BE2C (cell line): ENCODE measurements around the gene SMIM15. TPM values are rescaled to one million over a fixed set of nuclear protein-coding genes. Genes with fewer than 3 reads are reported as not detected.
"Not testable (repeated sequence)": the region's sequence is repeated elsewhere in the genome, so short reads cannot be mapped to it uniquely, and the experiment has no call there.

ENCODE experiments used
- DNase-seq: peaks from one replicate; pipeline ENCODE4 v3.0.0-alpha.2; 2020
- H3K27me3 ChIP-seq: fragments of 250-450 bp; sonication (Bioruptor Pico); 2 replicates; pipeline ENCODE4 v1.5.1; 2020; ENCODE audit warnings: mild to moderate bottlenecking
- H3K36me3 ChIP-seq: fragments of 250-450 bp; sonication (Bioruptor Pico); 2 replicates; pipeline ENCODE4 v1.5.1; 2020; ENCODE audit warnings: mild to moderate bottlenecking
- H3K4me1 ChIP-seq: fragments of 250-450 bp; sonication (Bioruptor Pico); 2 replicates; pipeline ENCODE4 v1.5.1; 2020
- H3K4me3 ChIP-seq: 2 replicates; pipeline ENCODE4 v1.5.1; 2011; ENCODE audit warnings: low read depth, low read length
- H3K9me3 ChIP-seq: fragments of 250-450 bp; sonication (Bioruptor Pico); 2 replicates; pipeline ENCODE4 v1.5.1; 2020
- CTCF ChIP-seq: IDR thresholded peaks from 2 replicates; pipeline ENCODE4 v1.5.1; 2012; ENCODE audit warnings: mild to moderate bottlenecking, low read depth, low read length
- polyA plus RNA-seq: library from polyadenylated mRNA; unstranded; fragments of >200 nt; gene quantifications from one replicate; pipeline ENCODE4 v1.2.1, GENCODE V29; 2012; ENCODE audit warnings: low read depth, missing spikeins; ENCODE audit not compliant: insufficient read length, insufficient read depth

SMIM15 gene
- 74.0 TPM for polyA plus RNA-seq

DNA sequence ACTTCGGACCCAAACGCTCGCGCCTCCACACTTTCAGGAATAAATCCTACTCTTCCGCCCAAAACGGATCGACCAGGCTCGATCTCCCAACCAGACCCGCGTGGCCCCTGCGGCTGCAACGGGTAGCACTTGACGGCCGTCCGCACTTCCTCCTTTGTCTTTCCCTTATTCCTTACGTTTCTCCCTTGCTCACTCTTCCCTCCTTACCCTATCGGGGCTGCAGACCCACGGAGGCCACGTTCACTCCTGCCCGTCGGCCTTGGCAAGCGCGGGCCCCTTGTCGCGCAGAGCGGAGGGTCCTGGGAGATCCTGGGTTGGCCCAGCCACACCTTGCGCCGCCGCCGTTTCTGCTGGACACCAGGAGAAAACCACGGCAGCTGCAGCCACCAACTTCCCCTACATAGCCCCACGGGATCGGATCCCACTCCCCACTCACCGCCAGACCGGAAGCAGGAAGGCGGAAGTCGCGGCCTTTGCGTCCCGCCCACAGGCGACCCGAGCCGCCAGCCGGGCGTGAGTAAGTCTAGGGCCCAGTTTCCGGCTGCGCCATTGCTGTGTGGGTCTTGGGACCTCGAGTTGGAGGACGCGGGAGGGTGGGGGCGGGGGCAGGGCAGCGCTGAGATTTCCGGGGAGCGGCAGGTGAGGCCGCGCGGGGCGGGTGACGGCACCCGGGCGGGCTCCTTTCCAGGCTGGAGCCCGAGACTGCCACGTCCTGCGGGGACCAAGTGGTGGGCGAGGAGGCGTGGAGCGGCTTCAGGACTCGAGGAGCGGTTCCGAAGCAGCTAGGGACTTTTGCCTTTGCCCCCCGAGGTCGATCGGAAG lies at the start of gene SMIM15:
Gene SMIM15 (minus strand): TSS at position 459 of the 822 bp plus-strand sequence. CDS start 2,297 bp downstream, outside the sequence.
- Histone ChIP-seq H3K9me3 (no peaks in the 10 kb centered on the region), H3K4me1 (no peaks in the 10 kb centered on the region; the same call in 1 of the 2 replicates), H3K36me3 (peaks cover 26% of the 10 kb centered on the region), H3K27me3 (no peaks in the 10 kb centered on the region), H3K4me3 (peak within 1 kb of the TSS; percentile 70)
- DNase-seq = peak; percentile 94
- no peak for TF ChIP-seq CTCF

DNA sequence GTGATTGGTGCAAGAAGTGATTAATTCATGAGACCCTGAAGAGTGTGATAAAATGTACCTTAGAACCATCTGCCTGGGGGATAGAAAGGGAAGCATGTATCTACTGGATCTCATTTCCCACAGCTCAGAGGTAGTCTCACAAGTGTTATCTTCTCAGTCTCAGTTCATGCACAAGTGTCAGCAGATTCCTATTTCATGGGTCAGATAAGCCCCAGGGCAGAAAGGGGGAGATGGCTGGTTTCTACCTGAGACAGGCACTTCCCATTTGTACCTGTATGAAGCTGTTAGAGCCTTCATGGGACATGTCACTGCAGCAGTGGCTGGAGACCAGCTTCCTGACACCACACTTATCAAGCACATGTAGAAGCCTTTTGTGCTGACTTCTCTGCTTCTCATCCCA lies 45.6 kb upstream of the SMIM15 start:
- H3K4me3 ChIP-seq = no peak overlapping the region
- H3K27me3 ChIP-seq = no peaks in the 10 kb centered on the region
- TF ChIP-seq CTCF = no peak
- no peaks in the 10 kb centered on the region; the same call in 1 of the 2 replicates for H3K9me3 ChIP-seq
- no peaks in the 10 kb centered on the region for H3K4me1 ChIP-seq
- no peaks in the 10 kb centered on the region for H3K36me3 ChIP-seq
- DNase-seq = no peak

GRCh38 chr5:61205013-61205412 lies 42.7 kb upstream of the SMIM15 start:
- no peak for TF ChIP-seq CTCF
- Histone ChIP-seq H3K36me3 (no peaks in the 10 kb centered on the region), H3K4me1 (no peaks in the 10 kb centered on the region), H3K4me3 (no peak overlapping the region), H3K27me3 (no peaks in the 10 kb centered on the region), H3K9me3 (no peaks in the 10 kb centered on the region; the same call in 1 of the 2 replicates)
- no peak for DNase-seq

DNA sequence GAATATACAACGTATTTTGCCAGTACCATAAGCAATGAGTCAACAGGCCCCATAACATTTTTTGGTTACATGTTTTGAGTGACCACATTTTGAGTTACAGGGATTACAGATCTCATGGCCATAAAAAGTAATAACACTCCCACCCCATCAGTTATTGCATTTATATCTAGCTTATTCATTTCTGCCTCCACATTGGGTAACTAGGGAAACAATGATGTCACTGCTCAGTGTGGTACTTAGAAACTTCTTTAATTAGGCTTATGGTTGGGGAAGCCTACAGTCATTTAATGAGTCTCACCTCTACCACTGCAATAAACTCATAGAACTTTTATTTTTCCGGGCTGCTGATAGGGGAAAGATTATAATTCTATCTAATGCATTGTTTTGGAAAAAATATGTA lies 39.9 kb upstream of the SMIM15 start:
- no peaks in the 10 kb centered on the region for H3K36me3 ChIP-seq
- H3K27me3 ChIP-seq = no peaks in the 10 kb centered on the region
- H3K4me1 ChIP-seq = no peaks in the 10 kb centered on the region
- no peak for TF ChIP-seq CTCF
- H3K4me3 ChIP-seq = no peak overlapping the region
- H3K9me3 ChIP-seq = no peaks in the 10 kb centered on the region; the same call in 1 of the 2 replicates
- DNase-seq = no peak

GRCh38 chr5:61200582-61201155 lies 38.4 kb upstream of the SMIM15 start:
- H3K4me3 ChIP-seq = no peak overlapping the region
- H3K4me1 ChIP-seq = no peaks in the 10 kb centered on the region
- no peaks in the 10 kb centered on the region for H3K27me3 ChIP-seq
- H3K9me3 ChIP-seq = no peaks in the 10 kb centered on the region
- peak; percentile 51 for DNase-seq
- TF ChIP-seq CTCF = no peak
- H3K36me3 ChIP-seq = no peaks in the 10 kb centered on the region

- Histone ChIP-seq H3K27me3 (no peaks in the 10 kb centered on the region), H3K4me1 (no peaks in the 10 kb centered on the region), H3K36me3 (no peaks in the 10 kb centered on the region), H3K9me3 (no peaks in the 10 kb centered on the region), H3K4me3 (no peak overlapping the region)
- DNase-seq = no peak
- TF ChIP-seq CTCF = no peak
These were observed 36.3 kb upstream of the SMIM15 start for GRCh38 chr5:61198606-61199005.

DNA sequence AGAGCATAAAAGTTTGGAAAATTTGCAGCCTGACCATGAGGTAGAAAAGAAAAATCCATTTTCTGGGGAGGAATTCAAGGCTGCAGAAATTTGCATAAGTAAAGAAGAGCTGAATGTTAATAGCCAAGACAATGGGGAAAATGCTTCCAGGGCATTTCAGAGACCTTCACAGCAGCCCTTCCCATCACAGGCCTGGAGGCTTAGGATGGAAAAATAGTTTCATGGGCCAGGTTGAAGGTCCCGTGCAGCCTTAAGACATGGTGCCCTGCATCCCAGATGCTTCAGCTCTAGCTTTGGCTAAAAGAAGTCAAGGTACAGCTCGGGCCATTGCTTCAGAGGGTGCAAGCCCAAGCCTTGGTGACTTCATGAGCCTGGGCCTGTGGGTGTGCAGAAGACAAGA lies 25.6 kb upstream of the SMIM15 start:
- DNase-seq, H3K36me3 ChIP-seq, H3K9me3 ChIP-seq, H3K27me3 ChIP-seq, H3K4me1 ChIP-seq, H3K4me3 ChIP-seq: not testable (repeated sequence)

DNA sequence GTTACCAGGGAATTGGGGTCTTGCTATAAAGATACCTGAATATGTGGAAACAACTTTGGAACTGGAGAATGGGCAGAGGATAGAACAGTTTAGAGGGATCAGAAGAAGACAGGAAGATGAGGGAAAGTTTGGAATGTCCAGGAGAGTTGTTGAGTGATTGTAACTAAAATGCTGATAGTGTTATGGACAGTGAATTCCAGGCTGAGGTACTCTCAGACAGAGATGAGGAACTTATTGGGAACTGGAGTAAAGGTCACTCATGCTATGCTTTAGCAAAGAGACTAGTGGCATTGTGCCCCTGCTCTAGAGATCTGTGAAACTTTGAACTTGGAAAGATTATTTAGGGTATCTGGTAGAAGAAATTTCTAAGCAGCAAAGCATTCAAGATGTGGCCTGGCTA lies 25.1 kb upstream of the SMIM15 start:
- not testable (repeated sequence) for H3K27me3 ChIP-seq, H3K9me3 ChIP-seq, H3K36me3 ChIP-seq, H3K4me3 ChIP-seq, DNase-seq, H3K4me1 ChIP-seq
